Measurements from ENCODE around the gene STK24.

The STK24 gene

GRCh38 chr13:98544104-98544710 lies 32.7 kb downstream of the STK24 start:
- H3K36me3 Mint-ChIP-seq (ENCODE audit: low read depth), result peaks cover 32% of the 10 kb centered on the region
- TF ChIP-seq CTCF (IDR thresholded peaks at IDR 0.05), result no peak
- peak overlapping the region; percentile 95 for H3K27ac Mint-ChIP-seq
- no peak for DNase-seq
- H3K4me1 Mint-ChIP-seq, result peaks cover 82% of the 10 kb centered on the region
- no peaks in the 10 kb centered on the region for H3K27me3 Mint-ChIP-seq (ENCODE audit: low read depth, poor library complexity)
- peak overlapping the region; percentile 26 for H3K4me3 Mint-ChIP-seq
- peaks cover 4% of the 10 kb centered on the region for H3K9me3 Mint-ChIP-seq

GRCh38 chr13:98543378-98544103 lies 33.4 kb downstream of the STK24 start:
- H3K9me3 Mint-ChIP-seq, result no peaks in the 10 kb centered on the region
- TF ChIP-seq CTCF (IDR thresholded peaks at IDR 0.05), result no peak
- H3K4me3 Mint-ChIP-seq, result peak overlapping the region; percentile 30
- no peaks in the 10 kb centered on the region for H3K27me3 Mint-ChIP-seq (ENCODE audit: low read depth, poor library complexity)
- peaks cover 89% of the 10 kb centered on the region for H3K4me1 Mint-ChIP-seq
- DNase-seq, result no peak
- H3K36me3 Mint-ChIP-seq (ENCODE audit: low read depth), result peaks cover 32% of the 10 kb centered on the region
- peak overlapping the region; percentile 92 for H3K27ac Mint-ChIP-seq

DNA sequence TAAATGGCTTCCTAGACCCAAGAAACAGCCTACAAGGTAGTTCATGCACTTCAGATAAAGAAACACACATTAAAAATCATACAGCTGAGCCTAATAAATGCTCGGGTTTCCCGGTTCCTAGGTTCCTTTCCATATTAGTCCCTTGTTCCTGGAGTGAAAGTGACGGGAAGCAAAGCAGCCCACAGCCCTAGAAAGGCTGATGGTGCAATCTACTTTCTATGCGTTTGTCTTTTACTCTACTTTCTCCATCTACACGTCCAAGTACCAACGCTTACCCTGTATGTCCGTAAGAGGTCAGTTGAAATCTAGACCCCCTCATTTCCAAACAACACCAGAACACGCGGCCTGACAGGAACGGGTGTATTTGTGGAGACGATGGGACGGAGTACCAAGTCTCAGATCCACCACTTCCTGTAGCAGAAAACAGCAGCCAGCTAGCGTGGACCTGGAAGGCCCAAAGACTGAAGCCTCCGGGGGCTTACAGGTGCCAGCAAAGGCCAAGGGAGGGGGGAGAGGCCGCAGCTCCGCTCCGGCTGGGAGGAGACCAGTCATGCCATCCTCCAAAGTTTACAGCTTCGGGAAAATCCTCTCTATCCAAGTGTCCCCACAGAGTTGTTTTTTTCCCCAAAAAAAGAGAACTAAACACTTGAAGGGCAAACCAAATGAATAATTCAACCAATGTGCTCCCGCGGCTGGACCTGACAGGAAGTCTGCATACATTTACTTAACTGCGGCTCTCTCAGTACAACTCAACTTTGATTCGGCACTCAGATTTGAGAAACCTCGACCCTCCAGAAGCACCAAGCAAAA lies 34.1 kb downstream of the STK24 start:
- Mint-ChIP-seq H3K27ac (peak overlapping the region; percentile 92), H3K9me3 (no peaks in the 10 kb centered on the region), H3K36me3 (ENCODE audit: low read depth) (peaks cover 24% of the 10 kb centered on the region), H3K4me1 (peaks cover 90% of the 10 kb centered on the region), H3K4me3 (peak overlapping the region; percentile 30), H3K27me3 (ENCODE audit: low read depth, poor library complexity) (no peaks in the 10 kb centered on the region)
- no peak for TF ChIP-seq CTCF (IDR thresholded peaks at IDR 0.05)
- no peak for DNase-seq

GRCh38 chr13:98541701-98542203 lies 35.2 kb downstream of the STK24 start:
- no peak for DNase-seq
- TF ChIP-seq CTCF (IDR thresholded peaks at IDR 0.05), result no peak
- Mint-ChIP-seq H3K4me1 (peaks cover 96% of the 10 kb centered on the region), H3K27ac (peak overlapping the region; percentile 84), H3K9me3 (no peaks in the 10 kb centered on the region), H3K4me3 (no peak overlapping the region), H3K27me3 (ENCODE audit: low read depth, poor library complexity) (no peaks in the 10 kb centered on the region), H3K36me3 (ENCODE audit: low read depth) (peaks cover 19% of the 10 kb centered on the region)

DNA sequence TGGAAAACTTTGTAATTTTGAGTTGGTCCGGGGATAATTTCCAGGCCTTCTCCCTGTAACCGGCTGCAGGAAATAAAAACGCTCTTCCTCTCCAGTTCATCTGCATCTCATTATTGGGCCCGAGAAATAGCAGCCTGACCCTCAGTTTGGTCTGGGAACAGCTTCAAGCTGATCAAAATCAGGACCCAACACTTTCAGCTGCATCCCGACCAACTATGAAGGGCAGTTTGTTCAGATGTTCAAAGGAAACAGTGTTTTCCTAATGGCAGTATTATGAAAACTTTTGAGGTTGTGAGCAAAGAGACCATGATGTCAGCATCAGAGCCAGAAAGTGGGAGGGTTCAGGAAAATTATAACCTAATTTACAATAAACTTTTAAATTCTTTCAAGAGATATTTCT lies 35.7 kb downstream of the STK24 start:
- H3K27me3 Mint-ChIP-seq (ENCODE audit: low read depth, poor library complexity), result no peaks in the 10 kb centered on the region
- H3K36me3 Mint-ChIP-seq (ENCODE audit: low read depth), result peaks cover 14% of the 10 kb centered on the region
- peak overlapping the region; percentile 95 for H3K27ac Mint-ChIP-seq
- no peak for TF ChIP-seq CTCF (IDR thresholded peaks at IDR 0.05)
- H3K4me3 Mint-ChIP-seq, result no peak overlapping the region
- DNase-seq, result no peak
- no peaks in the 10 kb centered on the region for H3K9me3 Mint-ChIP-seq
- H3K4me1 Mint-ChIP-seq, result peaks cover 97% of the 10 kb centered on the region

Measured in nephron progenitor cell (in vitro differentiated cells).